H9 (cell line): Measurements from ENCODE around the gene SCRG1. TPM values are rescaled to one million over a fixed set of nuclear protein-coding genes. Genes with fewer than 3 reads are reported as not detected.

Experiments
- DNase-seq: peaks from one replicate; pipeline ENCODE4 v3.0.0-alpha.2; 2017
- H2AFZ ChIP-seq: one replicate; pipeline ENCODE4 v1.6.1; 2013; ENCODE audit warnings: mild to moderate bottlenecking, low read length, control low read depth, moderate library complexity
- H2AK5ac ChIP-seq: 2 replicates; pipeline ENCODE4 v1.6.1; 2013; ENCODE audit warnings: low read length, control low read depth, mixed read lengths; ENCODE audit not compliant: insufficient read length
- H2BK120ac ChIP-seq: one replicate; pipeline ENCODE4 v1.6.1; 2013; ENCODE audit warnings: low read depth, mild to moderate bottlenecking, low read length, control low read depth, inconsistent platforms; ENCODE audit not compliant: poor library complexity, severe bottlenecking
- H2BK12ac ChIP-seq: 2 replicates; pipeline ENCODE4 v1.6.1; 2013; ENCODE audit warnings: low read length, control low read depth, mixed read lengths, low read depth; ENCODE audit not compliant: insufficient read length
- H2BK15ac ChIP-seq: 2 replicates; pipeline ENCODE4 v1.6.1; 2013; ENCODE audit warnings: low read depth, low read length, control low read depth
- H2BK20ac ChIP-seq: one replicate; pipeline ENCODE4 v1.6.1; 2013; ENCODE audit warnings: low read depth, mild to moderate bottlenecking, low read length, control low read depth, inconsistent platforms; ENCODE audit not compliant: poor library complexity, severe bottlenecking
- H2BK5ac ChIP-seq: 2 replicates; pipeline ENCODE4 v1.6.1; 2013; ENCODE audit warnings: low read length, control low read depth, mixed read lengths; ENCODE audit not compliant: insufficient read length
- H3K14ac ChIP-seq: 2 replicates; pipeline ENCODE4 v1.6.1; 2013; ENCODE audit warnings: low read length, control low read depth; ENCODE audit not compliant: insufficient read depth
- H3K18ac ChIP-seq: 2 replicates; pipeline ENCODE4 v1.6.1; 2013; ENCODE audit warnings: low read depth, mild to moderate bottlenecking, mixed read lengths, low read length, control low read depth; ENCODE audit not compliant: insufficient read length
- H3K23ac ChIP-seq: 2 replicates; pipeline ENCODE4 v1.6.1; 2013; ENCODE audit warnings: low read length, control low read depth, mixed read lengths, low read depth; ENCODE audit not compliant: insufficient read length
- H3K23me2 ChIP-seq: 2 replicates; pipeline ENCODE4 v1.6.1; 2013; ENCODE audit warnings: low read depth, mild to moderate bottlenecking, mixed read lengths, low read length, control low read depth; ENCODE audit not compliant: insufficient read length, poor library complexity, severe bottlenecking
- H3K27ac ChIP-seq: 2 replicates; pipeline ENCODE4 v1.5.1; 2013; ENCODE audit warnings: low read length, control low read depth, mixed read lengths, low read depth; ENCODE audit not compliant: insufficient read length
- H3K27me3 ChIP-seq: 2 replicates; pipeline ENCODE4 v1.6.1; 2013; ENCODE audit warnings: low read length, control low read depth, inconsistent platforms; ENCODE audit not compliant: insufficient read depth
- H3K4ac ChIP-seq: 2 replicates; pipeline ENCODE4 v1.6.1; 2013; ENCODE audit warnings: low read depth, mild to moderate bottlenecking, control low read depth, inconsistent platforms, low read length, moderate library complexity
- H3K4me1 ChIP-seq: 2 replicates; pipeline ENCODE4 v1.6.1; 2013; ENCODE audit warnings: low read length, control low read depth, inconsistent platforms; ENCODE audit not compliant: insufficient read depth
- H3K4me2 ChIP-seq: 2 replicates; pipeline ENCODE4 v1.6.1; 2013; ENCODE audit warnings: low read length, control low read depth, mixed read lengths; ENCODE audit not compliant: insufficient read length, insufficient read depth
- H3K56ac ChIP-seq: 2 replicates; pipeline ENCODE4 v1.6.1; 2013; ENCODE audit warnings: low read depth, mild to moderate bottlenecking, mixed read lengths, low read length, control low read depth; ENCODE audit not compliant: insufficient read length
- H3K79me1 ChIP-seq: 2 replicates; pipeline ENCODE4 v1.6.1; 2013; ENCODE audit warnings: low read depth, mild to moderate bottlenecking, moderate library complexity, low read length, control low read depth, inconsistent platforms; ENCODE audit not compliant: insufficient read depth, poor library complexity, severe bottlenecking
- H3K79me2 ChIP-seq: 2 replicates; pipeline ENCODE4 v1.6.1; 2013; ENCODE audit warnings: low read length, control low read depth, inconsistent platforms; ENCODE audit not compliant: insufficient read depth
- H3K9ac ChIP-seq: 2 replicates; pipeline ENCODE4 v1.6.1; 2013; ENCODE audit warnings: low read length, control low read depth, mixed read lengths; ENCODE audit not compliant: insufficient read length; ENCODE audit errors: extremely low read depth
- H3K9me3 ChIP-seq: one replicate; pipeline ENCODE4 v1.6.1; 2013; ENCODE audit warnings: low read depth, low read length, inconsistent platforms; ENCODE audit not compliant: control insufficient read depth
- H3T11ph ChIP-seq: one replicate; pipeline ENCODE4 v1.6.1; 2013; ENCODE audit warnings: mild to moderate bottlenecking, low read length, control low read depth, inconsistent platforms
- H4K20me1 ChIP-seq: one replicate; pipeline ENCODE4 v1.6.1; 2013; ENCODE audit not compliant: control insufficient read depth, insufficient read length, insufficient read depth
- H4K5ac ChIP-seq: 2 replicates; pipeline ENCODE4 v1.6.1; 2013; ENCODE audit warnings: low read depth, mild to moderate bottlenecking, mixed read lengths, low read length, control low read depth; ENCODE audit not compliant: insufficient read length
- H4K8ac ChIP-seq: replicated peaks from 2 replicates; pipeline ENCODE4 v1.6.1; 2013; ENCODE audit warnings: low read length, control low read depth, mixed read lengths, low read depth; ENCODE audit not compliant: insufficient read length
- H4K91ac ChIP-seq: 2 replicates; pipeline ENCODE4 v1.6.1; 2013; ENCODE audit warnings: low read depth, mild to moderate bottlenecking, moderate library complexity, mixed read lengths, low read length, control low read depth; ENCODE audit not compliant: insufficient read length
- H3K27ac Mint-ChIP-seq, 3 experiments: 2 replicates in 2 of 3; 3 replicates in 1 of 3; pipeline ENCODE4 v1.8.0; 2020 to 2021; ENCODE audit warnings: mixed read lengths in 3 of 3, mild to moderate bottlenecking in 1 of 3, moderate library complexity in 1 of 3
- H3K27me3 Mint-ChIP-seq: 2 replicates; pipeline ENCODE4 v1.8.0; 2021; ENCODE audit warnings: low read depth, mild to moderate bottlenecking, moderate library complexity, mixed read lengths
- H3K36me3 Mint-ChIP-seq, 3 experiments: 2 replicates in 2 of 3; 3 replicates in 1 of 3; pipeline ENCODE4 v1.8.0; 2020 to 2021; ENCODE audit warnings: low read depth in 3 of 3, mixed read lengths in 3 of 3; ENCODE audit not compliant: insufficient read depth in 1 of 3
- H3K4me1 Mint-ChIP-seq, 2 experiments: 2 replicates each; pipeline ENCODE4 v1.8.0; 2020; ENCODE audit warnings: mixed read lengths in 2 of 2
- H3K4me3 Mint-ChIP-seq, 2 experiments: 2 replicates in 1 of 2; 3 replicates in 1 of 2; pipeline ENCODE4 v1.8.0; 2020 to 2021; ENCODE audit warnings: mild to moderate bottlenecking in 2 of 2, mixed read lengths in 2 of 2, moderate library complexity in 1 of 2
- H3K9me3 Mint-ChIP-seq, 2 experiments: 2 replicates in 1 of 2; 3 replicates in 1 of 2; pipeline ENCODE4 v1.8.0; 2020; ENCODE audit warnings: mild to moderate bottlenecking in 2 of 2, mixed read lengths in 2 of 2, moderate library complexity in 1 of 2
- CTCF ChIP-seq: fragments of 200-600 bp; sonication (generic); conservative IDR thresholded peaks from 3 replicates; pipeline ENCODE4 v1.8.0; 2021; ENCODE audit warnings: antibody characterized with exemption, mild to moderate bottlenecking
- WGBS: extraction: QIAGEN DNeasy Blood & Tissue Kit; methylation state at CpG from one replicate; pipeline ENCODE4 v1.1.7; 2013; ENCODE audit warnings: missing lambda C conversion rate, low lambda C conversion rate, mixed read lengths; ENCODE audit not compliant: insufficient read length; ENCODE audit errors: extremely low coverage; 5-methylcytosine and 5-hydroxymethylcytosine counted together
- total RNA-seq: library from RNA; stranded (reverse); gene quantifications from 2 replicates; pipeline ENCODE4 v1.2.1, GENCODE V29; 2021

The SCRG1 gene
- total RNA-seq, 1 experiment from 2014 or later = not detected

GRCh38 chr4:173343832-173344397 is 55.0 kb downstream of the SCRG1 start:
- Histone ChIP-seq H3K14ac (no peak overlapping the region), H3K27ac (no peak overlapping the region), H3K23me2 (no peaks in the 10 kb centered on the region), H4K91ac (no peak overlapping the region), H2BK20ac (no peak overlapping the region), H4K5ac (no peak overlapping the region), H2BK120ac (no peak overlapping the region), H2BK5ac (no peak overlapping the region), H2AFZ (no peak overlapping the region), H3K79me2 (no peaks in the 10 kb centered on the region), H3K18ac (no peak overlapping the region), H3K56ac (no peak overlapping the region), H3K23ac (no peak overlapping the region), H3K4me2 (no peak overlapping the region), H3K79me1 (no peaks in the 10 kb centered on the region), H3K9me3 (no peaks in the 10 kb centered on the region), H3K27me3 (no peaks in the 10 kb centered on the region), H3T11ph (no peak overlapping the region), H2AK5ac (no peak overlapping the region), H3K4me1 (peaks cover 3% of the 10 kb centered on the region; the same call in 1 of the 2 replicates), H4K8ac (no peak overlapping the region), H4K20me1 (no peaks in the 10 kb centered on the region), H2BK12ac (no peak overlapping the region), H2BK15ac (no peak overlapping the region), H3K4ac (no peak overlapping the region), H3K9ac (no peak overlapping the region)
- Mint-ChIP-seq H3K27me3 (no peaks in the 10 kb centered on the region), H3K4me3 (peak overlapping the region in 1 of 2 experiments; percentile 15; a peak in 1 of 5 replicates), H3K36me3 (peaks cover 0 to 4% (median 2%) of the 10 kb centered on the region in 3 experiments; a peak in 1 of 7 replicates), H3K27ac (peak overlapping the region in 2 of 3 experiments; percentile 69 to 95; a peak in 4 of 7 replicates), H3K4me1 (peaks cover 21 to 43% of the 10 kb centered on the region in 2 experiments), H3K9me3 (peaks cover 0 to 3% of the 10 kb centered on the region in 2 experiments; a peak in 2 of 5 replicates)
- no peak for TF ChIP-seq CTCF
- WGBS = no CpG with 5 or more reads among the region's 3 CpGs
- DNase-seq = no peak
